HCT116 (cell line): ENCODE results near the gene UPK3A. TPM values are rescaled to one million over a fixed set of nuclear protein-coding genes. Genes with fewer than 3 reads are reported as not detected.

Source experiments
- ATAC-seq: fragments of 200-7000 bp; cut with Tn5 transposase; 2 replicates; pipeline ENCODE4 v1.9.1; 2020; ENCODE audit warnings: mild to moderate bottlenecking, moderate library complexity
- BruUV-seq: library from RNA; stranded (reverse); fragments of 400-500 nt; replicated peaks from 2 replicates; lab custom pipeline; 2021; lab: Mats Ljungman, UMichigan
- CTCF ChIA-PET: fragments of 300-600 bp; sonication (Branson Sonifier 250); formaldehyde crosslinking; loops from one replicate; lab custom pipeline; 2021; ENCODE audit warnings: antibody characterized with exemption; lab: Charles Lee
- POLR2A ChIA-PET: fragments of 300-600, 350-600 bp; sonication (Branson Sonifier 250); formaldehyde crosslinking; loops from one replicate; lab custom pipeline; 2021; ENCODE audit warnings: antibody characterized with exemption; lab: Charles Lee
- RAD21 ChIA-PET, 2 experiments: fragments of 300-600 bp; sonication (Branson Sonifier 250); formaldehyde crosslinking; loops; one replicate each; lab custom pipeline; 2023; ENCODE audit warnings: low total read pairs in 2 of 2; ENCODE audit not compliant: uncharacterized antibody in 2 of 2, unreplicated experiment in 2 of 2, low non-redundant PET in 1 of 2; lab: Charles Lee
- DNase-seq: peaks from one replicate; pipeline ENCODE4 v3.0.0-alpha.2; 2010; ENCODE audit warnings: low read depth, low spot score
- H2AFZ ChIP-seq: fragments of 200-600 bp; shearing (Covaris generic), sonication (generic); 2 replicates; pipeline ENCODE4 v1.6.1; 2017; ENCODE audit warnings: low read depth, mixed run types, mixed read lengths, antibody characterized with exemption, low read length; ENCODE audit not compliant: poor library complexity, severe bottlenecking
- H3K27ac ChIP-seq: 2 replicates; pipeline ENCODE4 v1.5.1; 2012; ENCODE audit warnings: low read depth, low read length
- H3K27me3 ChIP-seq: fragments of 200-600 bp; sonication (generic); 2 replicates; pipeline ENCODE4 v1.6.1; 2016; ENCODE audit warnings: mixed run types, low read length, mixed read lengths; ENCODE audit not compliant: insufficient read depth
- H3K36me3 ChIP-seq, 2 experiments: fragments of 200-500 bp in 1 of 2; fragments of 200-600 bp in 1 of 2; sonication (Bioruptor generic) in 1 of 2; sonication (generic) in 1 of 2; 2 replicates each; pipeline versions ENCODE4 v1.5.1 to v1.6.1; 2014 to 2016; ENCODE audit warnings: low read length in 2 of 2, inconsistent platforms in 1 of 2, mixed read lengths in 1 of 2, mixed run types in 1 of 2; ENCODE audit not compliant: insufficient read depth in 2 of 2, control insufficient read depth in 1 of 2
- H3K4me1 ChIP-seq, 2 experiments: fragments of 200-600 bp in 1 of 2; sonication (generic) in 1 of 2; 2 replicates each; pipeline versions ENCODE4 v1.5.1 to v1.6.1; 2012 to 2017; ENCODE audit warnings: low read length in 2 of 2, inconsistent platforms in 1 of 2, mild to moderate bottlenecking in 1 of 2, mixed read lengths in 1 of 2, mixed run types in 1 of 2, moderate library complexity in 1 of 2; ENCODE audit not compliant: insufficient read depth in 2 of 2, control insufficient read depth in 1 of 2
- H3K4me2 ChIP-seq: fragments of 200-600 bp; sonication (generic); 2 replicates; pipeline ENCODE4 v1.6.1; 2017; ENCODE audit warnings: mixed run types, low read length, mixed read lengths
- H3K4me3 ChIP-seq, 2 experiments: fragments of 200-600 bp in 1 of 2; sonication (generic) in 1 of 2; replicated peaks in 1 of 2; 2 replicates each; pipeline ENCODE4 v1.5.1; 2011 to 2016; ENCODE audit warnings: low read length in 2 of 2, control low read depth in 1 of 2, low read depth in 1 of 2, mild to moderate bottlenecking in 1 of 2, mixed read lengths in 1 of 2, mixed run types in 1 of 2
- H3K79me2 ChIP-seq: fragments of 200-600 bp; sonication (generic); 2 replicates; pipeline ENCODE4 v1.6.1; 2017; ENCODE audit warnings: mild to moderate bottlenecking, mixed run types, low read length, moderate library complexity, mixed read lengths; ENCODE audit not compliant: insufficient read depth
- H3K9ac ChIP-seq: fragments of 200-600 bp; sonication (generic); 2 replicates; pipeline ENCODE4 v1.6.1; 2016; ENCODE audit warnings: low read length, mixed read lengths
- H3K9me2 ChIP-seq: fragments of 200-600 bp; sonication (generic), shearing (Covaris generic); 2 replicates; pipeline ENCODE4 v1.6.1; 2017; ENCODE audit warnings: mixed run types, mild to moderate bottlenecking, moderate library complexity; ENCODE audit not compliant: insufficient read depth
- H3K9me3 ChIP-seq, 2 experiments: fragments of 200-500 bp in 1 of 2; fragments of 200-600 bp in 1 of 2; sonication (Bioruptor generic) in 1 of 2; sonication (generic) in 1 of 2; 2 replicates each; pipeline ENCODE4 v1.6.1; 2014 to 2017; ENCODE audit warnings: low read length in 2 of 2, mixed read lengths in 2 of 2, inconsistent platforms in 1 of 2, low read depth in 1 of 2, mild to moderate bottlenecking in 1 of 2, mixed run types in 1 of 2, moderate library complexity in 1 of 2; ENCODE audit not compliant: control insufficient read depth in 1 of 2, insufficient read depth in 1 of 2
- H4K20me1 ChIP-seq: fragments of 200-600 bp; sonication (generic), shearing (Covaris generic); 2 replicates; pipeline ENCODE4 v1.6.1; 2017; ENCODE audit warnings: mixed run types, mild to moderate bottlenecking, moderate library complexity; ENCODE audit not compliant: insufficient read depth
- CBX3 ChIP-seq: IDR thresholded peaks from 2 replicates; pipeline ENCODE4 v1.6.1; 2012; ENCODE audit warnings: low read depth
- CTCF ChIP-seq, 3 experiments: fragments of 200-600 bp in 1 of 3; sonication (generic) in 1 of 3; IDR thresholded peaks in 2 of 3; conservative IDR thresholded peaks in 1 of 3; 2 replicates each; pipeline ENCODE4 v1.5.1; 2012 to 2017; ENCODE audit warnings: low read depth in 2 of 3, low read length in 2 of 3, antibody characterized with exemption in 1 of 3, borderline replicate concordance in 1 of 3, control low read depth in 1 of 3, mild to moderate bottlenecking in 1 of 3, mixed read lengths in 1 of 3, mixed run types in 1 of 3, moderate library complexity in 1 of 3; ENCODE audit not compliant: insufficient read depth in 1 of 3
- EGR1 ChIP-seq: IDR thresholded peaks from 2 replicates; pipeline ENCODE4 v1.6.1; 2012; ENCODE audit warnings: low read depth
- ELF1 ChIP-seq: IDR thresholded peaks from 2 replicates; pipeline ENCODE4 v1.6.1; 2012; ENCODE audit warnings: low read depth, borderline replicate concordance
- EZH2 ChIP-seq: fragments of 200-600 bp; sonication (generic); IDR thresholded peaks from 2 replicates; pipeline ENCODE4 v1.6.1; 2017; ENCODE audit warnings: antibody characterized with exemption, mixed run types
- EZH2phosphoT487 ChIP-seq: fragments of 200-600 bp; IDR thresholded peaks from 2 replicates; pipeline ENCODE4 v1.6.1; 2018; ENCODE audit warnings: antibody characterized with exemption, borderline replicate concordance
- JUND ChIP-seq: IDR thresholded peaks from 2 replicates; pipeline ENCODE4 v1.6.1; 2012
- MAX ChIP-seq: IDR thresholded peaks from 2 replicates; pipeline ENCODE4 v1.6.1; 2012
- POLR2AphosphoS5 ChIP-seq: IDR thresholded peaks from 2 replicates; pipeline ENCODE4 v1.6.1; 2011; ENCODE audit warnings: mild to moderate bottlenecking, low read depth, low read length, moderate library complexity
- RAD21 ChIP-seq: IDR thresholded peaks from 2 replicates; pipeline ENCODE4 v1.6.1; 2012; ENCODE audit warnings: low read depth, mild to moderate bottlenecking
- SIN3A ChIP-seq: IDR thresholded peaks from 2 replicates; pipeline ENCODE4 v1.6.1; 2012; ENCODE audit warnings: low read depth
- SP1 ChIP-seq: IDR thresholded peaks from 2 replicates; pipeline ENCODE4 v1.6.1; 2012; ENCODE audit warnings: low read depth
- ZFX ChIP-seq: fragments of 450-650 bp; IDR thresholded peaks from 2 replicates; pipeline ENCODE4 v1.6.1; 2017
- ZNF274 ChIP-seq: fragments of 200-500 bp; sonication (Bioruptor generic); IDR thresholded peaks from 2 replicates; pipeline ENCODE4 v1.6.1; 2014; ENCODE audit warnings: mild to moderate bottlenecking, low read depth, low read length, inconsistent platforms
- intact Hi-C: fragments of 100-400 bp; cut with micrococcal nuclease; formaldehyde crosslinking; loops from 2 replicates; pipeline ENCODE4 v1.10.0; 2022
- total RNA-seq: library from RNA; stranded (reverse); gene quantifications from one replicate; pipeline ENCODE4 v1.2.1, GENCODE V29; 2021; ENCODE audit not compliant: unreplicated experiment
- TF ChIP-seq, protein P1 (sequence below): IDR thresholded peaks from 2 replicates; pipeline ENCODE4 v1.6.1; 2012; ENCODE audit warnings: low read depth

Gene UPK3A
- total RNA-seq, 1 experiment from 2014 or later = not detected

DNA sequence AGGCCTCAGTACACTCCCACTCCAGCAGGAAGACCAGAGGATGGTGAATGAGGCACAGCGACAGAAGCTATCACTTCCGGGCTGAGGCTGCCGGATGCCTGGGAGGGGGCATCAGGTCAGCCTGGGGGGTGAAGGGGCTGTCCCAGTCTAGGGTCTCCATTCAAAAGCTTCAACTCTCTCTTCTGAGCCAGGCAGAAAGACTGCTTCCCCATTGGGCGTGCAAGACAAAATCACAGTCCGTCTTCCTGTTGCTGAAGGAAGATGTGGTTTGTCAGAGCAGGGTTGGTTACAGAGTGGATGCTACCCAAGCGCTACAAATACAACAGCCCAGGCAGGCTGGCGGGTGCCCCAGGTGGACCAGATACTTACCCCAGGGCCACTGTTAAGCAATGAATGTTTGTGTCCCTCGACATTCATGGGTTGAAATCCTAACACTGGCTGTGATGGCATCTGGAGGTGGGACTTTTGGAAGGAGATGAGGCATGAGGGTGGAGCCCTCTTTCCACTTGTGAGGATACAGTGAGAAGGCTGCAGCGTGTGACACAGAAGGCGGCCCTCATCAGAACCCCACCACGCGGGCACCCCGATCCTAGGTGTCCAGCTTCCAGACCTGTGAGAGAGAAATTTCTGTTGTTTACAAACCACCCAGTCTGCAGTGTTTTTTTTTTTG, 12.0 kb downstream of the UPK3A start:
- intact Hi-C loops = no loop called here
- no TSS peak for BruUV-seq
- ATAC-seq (no peak), DNase-seq (no peak)
- no peak overlapping the region for H2AFZ ChIP-seq
- no peak overlapping the region for H3K4me3 ChIP-seq
- no peak for TF ChIP-seq JUND
- TF ChIP-seq RAD21 = no peak
- TF ChIP-seq ELF1 = no peak
- no peak for TF ChIP-seq ZNF274
- no peak for TF ChIP-seq ZFX
- no peak for TF ChIP-seq EGR1
- no peak for TF ChIP-seq MAX
- TF ChIP-seq SP1 = no peak
- no peak for TF ChIP-seq CTCF (IDR thresholded peaks at IDR 0.05 in 2 of 3, conservative IDR thresholded peaks at IDR 0.05 in 1 of 3; ENCODE audit: borderline replicate concordance in 1 of 3, insufficient read depth in 1 of 3, low read depth in 2 of 3, low read length in 2 of 3)
- TF ChIP-seq POLR2AphosphoS5 = no peak
- no peak for TF ChIP-seq EZH2phosphoT487
- TF ChIP-seq, protein P1, sequence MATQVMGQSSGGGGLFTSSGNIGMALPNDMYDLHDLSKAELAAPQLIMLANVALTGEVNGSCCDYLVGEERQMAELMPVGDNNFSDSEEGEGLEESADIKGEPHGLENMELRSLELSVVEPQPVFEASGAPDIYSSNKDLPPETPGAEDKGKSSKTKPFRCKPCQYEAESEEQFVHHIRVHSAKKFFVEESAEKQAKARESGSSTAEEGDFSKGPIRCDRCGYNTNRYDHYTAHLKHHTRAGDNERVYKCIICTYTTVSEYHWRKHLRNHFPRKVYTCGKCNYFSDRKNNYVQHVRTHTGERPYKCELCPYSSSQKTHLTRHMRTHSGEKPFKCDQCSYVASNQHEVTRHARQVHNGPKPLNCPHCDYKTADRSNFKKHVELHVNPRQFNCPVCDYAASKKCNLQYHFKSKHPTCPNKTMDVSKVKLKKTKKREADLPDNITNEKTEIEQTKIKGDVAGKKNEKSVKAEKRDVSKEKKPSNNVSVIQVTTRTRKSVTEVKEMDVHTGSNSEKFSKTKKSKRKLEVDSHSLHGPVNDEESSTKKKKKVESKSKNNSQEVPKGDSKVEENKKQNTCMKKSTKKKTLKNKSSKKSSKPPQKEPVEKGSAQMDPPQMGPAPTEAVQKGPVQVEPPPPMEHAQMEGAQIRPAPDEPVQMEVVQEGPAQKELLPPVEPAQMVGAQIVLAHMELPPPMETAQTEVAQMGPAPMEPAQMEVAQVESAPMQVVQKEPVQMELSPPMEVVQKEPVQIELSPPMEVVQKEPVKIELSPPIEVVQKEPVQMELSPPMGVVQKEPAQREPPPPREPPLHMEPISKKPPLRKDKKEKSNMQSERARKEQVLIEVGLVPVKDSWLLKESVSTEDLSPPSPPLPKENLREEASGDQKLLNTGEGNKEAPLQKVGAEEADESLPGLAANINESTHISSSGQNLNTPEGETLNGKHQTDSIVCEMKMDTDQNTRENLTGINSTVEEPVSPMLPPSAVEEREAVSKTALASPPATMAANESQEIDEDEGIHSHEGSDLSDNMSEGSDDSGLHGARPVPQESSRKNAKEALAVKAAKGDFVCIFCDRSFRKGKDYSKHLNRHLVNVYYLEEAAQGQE = no peak
- TF ChIP-seq EZH2 = no peak
- TF ChIP-seq SIN3A = no peak
- no peak for TF ChIP-seq CBX3
- no peaks in the 10 kb centered on the region for H3K27me3 ChIP-seq
- H3K9me2 ChIP-seq = no peaks in the 10 kb centered on the region
- ChIA-PET CTCF (no interaction called here), POLR2A (no interaction called here), RAD21 (no interaction called here)
- H3K4me2 ChIP-seq = no peak overlapping the region
- H3K9me3 ChIP-seq = no peaks in the 10 kb centered on the region
- H4K20me1 ChIP-seq = no peaks in the 10 kb centered on the region
- H3K9ac ChIP-seq = no peak overlapping the region
- H3K36me3 ChIP-seq = no peaks in the 10 kb centered on the region
- no peaks in the 10 kb centered on the region for H3K79me2 ChIP-seq
- H3K4me1 ChIP-seq = peaks cover 0 to 5% of the 10 kb centered on the region in 2 experiments; a peak in 1 of 4 replicates
- no peak overlapping the region for H3K27ac ChIP-seq
